ENCODE measurements around the gene CYP19A1.
"Not testable (repeated sequence)": the region's sequence is repeated elsewhere in the genome, so short reads cannot be mapped to it uniquely, and the experiment has no call there.

GRCh38 chr15:51261113-51261512, 77.3 kb downstream of the CYP19A1 start:
- not testable (repeated sequence) for TF ChIP-seq CTCF (IDR thresholded peaks at IDR 0.05; ENCODE audit: low read depth, low read length, poor library complexity, severe bottlenecking); EZH2phosphoT487 (IDR thresholded peaks at IDR 0.05; ENCODE audit: borderline replicate concordance, low read length)
